HG03460 (cell line): Measurements from ENCODE around the gene PEAR1.

Experiments used
- ATAC-seq: cut with Tn5 transposase; IDR thresholded peaks from one replicate; pipeline ENCODE4 v1.9.1; 2021; ENCODE audit not compliant: unreplicated experiment

PEAR1 gene

GRCh38 chr1:156959414-156959813 lies 65.9 kb downstream of the PEAR1 start:
- ATAC-seq, result no peak

GRCh38 chr1:156959925-156960324 lies 66.4 kb downstream of the PEAR1 start:
- ATAC-seq, result no peak

DNA sequence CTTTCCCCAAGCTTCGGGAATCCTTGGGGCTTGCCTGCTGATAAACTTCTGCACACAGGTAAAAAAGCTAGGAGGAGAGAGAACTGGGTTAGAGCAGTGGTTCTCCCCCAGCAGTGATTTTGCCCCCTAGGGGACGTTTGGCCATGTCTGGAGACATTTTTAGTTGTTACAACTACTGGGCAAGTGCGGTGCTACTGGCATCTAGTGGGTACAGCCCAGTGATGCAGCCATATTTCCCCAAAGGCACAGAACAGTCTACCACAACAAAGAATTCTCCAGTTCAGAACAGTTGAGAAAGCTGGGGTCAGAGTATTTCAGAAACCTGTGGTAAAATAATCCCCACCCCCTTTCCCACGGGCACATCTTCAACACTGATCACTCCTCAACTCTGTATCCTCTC lies 68.2 kb downstream of the PEAR1 start:
- no peak for ATAC-seq

GRCh38 chr1:156963621-156964020 lies 70.1 kb downstream of the PEAR1 start:
- ATAC-seq, result no peak

GRCh38 chr1:156964441-156964840 lies 70.9 kb downstream of the PEAR1 start:
- no peak for ATAC-seq
